Choroid plexus epithelial cell (primary cell): ENCODE data around the gene CALR.
"Not testable (repeated sequence)": the region's sequence is repeated elsewhere in the genome, so short reads cannot be mapped to it uniquely, and the experiment has no call there.

Experiments used
- DNase-seq: peaks from one replicate; pipeline ENCODE4 v3.0.0-alpha.2; 2010; ENCODE audit warnings: low read depth
- H3K4me3 ChIP-seq: 2 replicates; pipeline ENCODE4 v1.5.1; 2011; ENCODE audit warnings: low read depth, mild to moderate bottlenecking, control low read depth, low read length, moderate library complexity
- CTCF ChIP-seq: conservative IDR thresholded peaks from 2 replicates; pipeline ENCODE4 v1.5.1; 2011; ENCODE audit warnings: low read depth, mild to moderate bottlenecking, control low read depth, inconsistent platforms, low read length, moderate library complexity

Gene CALR

GRCh38 chr19:12937927-12938778 is at the start of gene CALR:
CALR (plus strand) TSS chr19:12938609; CDS start chr19:12938680, 71 bp downstream.
- H3K4me3 ChIP-seq, result peak within 1 kb of the TSS; percentile 99
- TF ChIP-seq CTCF, result no peak
- peak; percentile 100 for DNase-seq

- H3K4me3 ChIP-seq, DNase-seq: not testable (repeated sequence)
These were observed 48.1 kb upstream of the CALR start for GRCh38 chr19:12890299-12890786.

GRCh38 chr19:12890787-12891552 is 47.4 kb upstream of the CALR start, which contains the start of gene GCDH:
GCDH (plus strand) TSS chr19:12891160; CDS start chr19:12891305, 145 bp downstream.
- peak; percentile 99 for DNase-seq

GRCh38 chr19:12891553-12892021 is 46.8 kb upstream of the CALR start:
- DNase-seq, result no peak
- H3K4me3 ChIP-seq, result peak overlapping the region; percentile 93
- no peak for TF ChIP-seq CTCF

More at GRCh38 chr19:12890787-12891552, 47.4 kb upstream of the CALR start, which contains the start of gene GCDH:
- H3K4me3 ChIP-seq, result peak within 1 kb of the TSS; percentile 93
- no peak for TF ChIP-seq CTCF

GRCh38 chr19:12893582-12893981 is 44.8 kb upstream of the CALR start:
- H3K4me3 ChIP-seq, result no peak overlapping the region
- no peak for TF ChIP-seq CTCF
- DNase-seq, result no peak

GRCh38 chr19:12896460-12896859 is 41.9 kb upstream of the CALR start:
- TF ChIP-seq CTCF, result no peak
- no peak overlapping the region for H3K4me3 ChIP-seq
- no peak for DNase-seq

GRCh38 chr19:12899891-12900518 is 38.4 kb upstream of the CALR start:
- TF ChIP-seq CTCF, result no peak
- no peak overlapping the region for H3K4me3 ChIP-seq

More at GRCh38 chr19:12899891-12900518, 38.4 kb upstream of the CALR start:
- no peak for DNase-seq
